OCI-M1 (cell line): Measurements from ENCODE around the gene C5orf58.
A peak's percentile ranks its signal among the peaks of the same experiment; 100 is the strongest.

Source experiments
- DNase-seq: peaks from one replicate; lab custom pipeline; 2025; lab: John Stamatoyannopoulos, UW

Gene C5orf58

DNA sequence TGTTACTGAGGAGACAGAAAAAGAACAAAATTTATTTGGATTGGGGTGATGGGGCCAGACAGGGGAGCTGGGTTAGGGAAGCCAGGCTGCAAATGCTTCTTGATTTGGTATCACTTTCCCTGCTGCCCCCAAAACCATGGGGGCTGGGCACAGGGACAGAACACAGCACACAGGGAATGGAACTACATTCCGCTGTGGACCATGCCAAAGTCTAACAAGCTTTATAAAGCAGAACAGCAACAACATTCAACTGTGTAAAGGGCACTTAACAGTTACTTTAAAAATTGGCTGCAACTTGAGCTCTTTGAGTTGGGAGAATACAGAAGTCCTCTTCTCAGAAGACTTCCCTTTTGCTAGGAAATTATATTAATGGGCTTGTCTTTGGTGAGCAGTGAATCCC, 23.8 kb downstream of the C5orf58 start:
- no peak for DNase-seq

DNA sequence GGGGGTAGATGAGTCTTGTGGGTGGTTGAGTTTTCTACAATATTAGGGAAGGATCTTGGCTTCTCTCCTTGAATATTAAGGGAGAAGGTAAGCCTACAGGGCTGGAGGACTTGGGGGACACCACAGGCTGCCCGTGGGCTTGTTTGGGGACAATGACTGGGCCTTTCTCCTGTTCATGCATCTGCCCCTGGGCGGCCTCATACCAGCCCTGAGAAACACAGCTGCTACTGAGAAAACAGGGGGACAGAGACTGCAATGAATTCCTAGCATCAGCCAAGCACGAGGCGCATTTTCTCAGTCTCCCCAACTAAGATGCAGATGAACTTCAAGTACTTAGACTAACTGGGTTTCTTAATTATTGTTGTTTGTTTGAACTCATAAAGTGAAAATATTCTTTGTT, 24.6 kb downstream of the C5orf58 start:
- no peak for DNase-seq

DNA sequence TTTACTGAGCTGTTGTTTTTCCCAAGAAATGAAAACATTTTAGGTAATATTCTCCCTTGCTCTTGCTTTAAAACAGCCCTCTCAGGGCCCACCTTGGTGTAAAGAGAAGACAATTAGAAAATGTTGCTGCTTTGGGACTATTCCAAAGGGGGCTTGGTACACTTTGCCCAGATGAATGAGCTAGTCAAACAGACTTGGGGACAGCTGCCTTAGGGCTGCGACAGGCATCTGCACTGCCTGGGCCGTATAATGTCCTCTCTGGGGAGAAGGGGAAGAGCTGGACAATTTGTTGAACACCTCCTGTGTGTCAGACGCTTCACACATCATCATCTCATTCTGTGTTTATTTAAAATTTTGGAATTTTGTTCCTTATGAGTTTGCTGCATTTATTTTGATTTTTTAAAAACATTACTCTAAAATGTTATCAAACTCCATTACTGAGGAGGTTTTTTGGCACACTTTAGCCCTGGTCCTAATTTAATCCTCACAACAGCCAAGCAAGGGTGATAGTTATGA, 28.8 kb downstream of the C5orf58 start:
- no peak for DNase-seq

DNA sequence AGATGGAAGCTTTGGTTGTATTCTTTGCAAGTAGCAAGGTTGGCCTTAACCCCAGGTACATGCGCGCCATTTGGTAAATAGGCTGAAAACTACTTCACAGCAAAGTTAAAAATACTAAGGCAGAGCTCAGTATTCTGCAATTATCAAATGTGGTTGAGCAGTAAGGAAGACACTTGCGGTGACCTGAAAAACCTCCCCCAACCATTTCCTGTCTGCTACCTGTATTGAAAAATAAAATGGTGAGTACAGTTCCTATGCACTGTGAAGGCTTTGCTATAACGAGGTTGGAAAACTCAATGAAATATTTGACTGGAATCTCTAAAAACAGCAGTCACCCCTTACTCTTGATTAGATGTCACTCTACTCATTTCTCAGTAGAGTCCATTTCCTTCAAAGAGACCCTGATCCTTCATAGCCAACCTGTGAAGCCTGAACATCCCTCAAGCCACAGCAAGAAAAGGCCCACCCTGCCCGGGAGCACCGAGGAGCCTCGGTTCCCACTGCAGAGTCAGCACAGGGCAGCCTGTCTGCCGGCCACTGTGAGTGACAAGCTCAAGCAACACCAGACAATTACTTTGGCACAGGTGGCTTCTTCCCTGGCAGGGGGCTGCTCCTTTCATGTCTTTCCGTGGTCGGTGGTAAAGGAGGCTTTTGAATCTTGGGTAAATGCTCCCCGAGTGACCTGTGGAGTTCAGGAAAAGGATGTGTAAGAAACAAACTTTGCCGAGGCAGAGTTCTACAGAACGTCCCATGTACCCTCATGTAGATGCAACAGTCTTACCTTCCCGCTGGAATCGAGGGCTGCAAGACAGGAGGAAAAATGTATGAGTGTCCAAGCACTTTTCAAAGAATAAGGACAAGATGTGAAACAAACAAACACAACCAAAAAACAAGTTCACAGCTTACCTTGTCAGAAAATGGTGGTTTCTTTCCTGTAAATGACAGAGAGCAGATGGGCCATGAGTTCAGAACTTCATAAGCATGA, 29.6 kb downstream of the C5orf58 start:
- no peak for DNase-seq

DNA sequence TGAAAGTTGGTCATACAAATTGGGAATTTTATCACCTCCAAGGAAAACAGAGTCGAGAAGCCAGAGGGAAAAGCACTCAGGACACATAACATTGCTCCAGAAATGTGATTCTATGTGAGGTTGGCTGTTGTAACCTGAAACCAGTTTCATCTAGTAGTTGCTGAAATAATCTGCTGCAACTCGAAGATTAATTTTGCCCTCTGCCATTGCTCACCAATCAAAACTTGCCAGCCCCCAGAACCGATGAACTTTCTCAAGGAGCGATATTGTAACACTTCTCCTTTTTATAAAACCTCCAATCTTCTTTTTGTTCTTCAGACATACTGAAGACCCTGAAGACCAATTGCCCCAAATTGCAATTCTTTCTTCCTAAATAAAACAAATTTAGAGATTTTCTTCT, 31.1 kb downstream of the C5orf58 start:
- DNase-seq, result peak; percentile 7

DNA sequence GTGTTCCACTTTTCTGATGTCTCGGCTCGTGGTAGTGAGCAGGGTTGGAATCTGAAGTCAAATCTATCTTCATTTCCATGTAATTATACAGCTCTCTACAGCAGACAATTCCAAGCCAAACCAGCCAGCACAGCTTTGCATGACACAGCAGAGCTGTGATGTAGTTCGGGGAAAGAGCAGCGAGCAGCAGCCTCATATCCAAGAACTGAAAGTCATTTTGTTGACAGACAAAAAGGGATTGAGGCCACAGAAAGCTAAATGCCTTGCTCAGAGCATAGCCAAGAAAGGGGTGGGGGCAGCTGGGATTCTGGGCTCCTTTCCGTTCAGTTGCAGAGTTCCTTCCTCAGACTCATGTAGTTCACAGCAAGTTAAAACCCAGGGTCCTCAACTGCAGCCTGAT, 32.7 kb downstream of the C5orf58 start:
- no peak for DNase-seq

DNA sequence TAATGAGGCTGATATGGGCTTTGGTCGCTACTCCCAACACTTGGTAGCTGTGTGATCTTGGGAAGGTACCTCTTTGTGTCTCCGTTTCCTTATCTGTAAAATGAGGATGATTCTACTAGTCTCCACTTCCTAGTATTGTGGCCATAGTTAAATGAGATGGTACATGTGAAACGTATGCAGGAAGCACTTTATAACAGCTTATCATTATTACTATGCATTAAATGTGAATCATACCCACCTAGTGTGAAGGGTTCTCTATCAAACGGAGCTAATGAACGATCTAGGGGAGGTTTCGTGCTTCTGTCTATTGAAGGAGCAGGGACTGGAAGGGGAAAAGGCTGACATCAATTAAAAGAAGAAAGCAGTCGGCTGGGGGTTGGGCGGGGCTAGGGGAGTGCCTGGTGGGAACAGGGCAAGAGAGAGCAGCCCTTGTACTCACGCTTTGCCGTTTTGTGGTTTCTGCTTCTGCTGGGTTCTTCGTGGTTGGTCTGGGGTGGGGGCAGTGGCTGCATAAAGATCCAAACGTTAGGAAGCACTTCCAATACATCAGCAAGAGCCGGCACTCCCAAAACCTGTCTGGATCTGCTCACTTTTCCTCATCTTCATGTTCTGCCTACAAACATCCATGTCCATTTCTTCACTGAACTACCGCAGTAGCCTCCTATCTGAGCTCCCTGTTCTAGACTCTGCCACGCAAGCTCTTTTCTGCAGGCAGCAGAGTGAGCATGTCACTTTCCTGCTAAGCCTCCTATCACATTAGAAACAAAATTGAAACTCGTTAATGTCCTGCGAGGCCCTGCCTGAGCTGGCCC, 34.0 kb downstream of the C5orf58 start:
- no peak for DNase-seq

DNA sequence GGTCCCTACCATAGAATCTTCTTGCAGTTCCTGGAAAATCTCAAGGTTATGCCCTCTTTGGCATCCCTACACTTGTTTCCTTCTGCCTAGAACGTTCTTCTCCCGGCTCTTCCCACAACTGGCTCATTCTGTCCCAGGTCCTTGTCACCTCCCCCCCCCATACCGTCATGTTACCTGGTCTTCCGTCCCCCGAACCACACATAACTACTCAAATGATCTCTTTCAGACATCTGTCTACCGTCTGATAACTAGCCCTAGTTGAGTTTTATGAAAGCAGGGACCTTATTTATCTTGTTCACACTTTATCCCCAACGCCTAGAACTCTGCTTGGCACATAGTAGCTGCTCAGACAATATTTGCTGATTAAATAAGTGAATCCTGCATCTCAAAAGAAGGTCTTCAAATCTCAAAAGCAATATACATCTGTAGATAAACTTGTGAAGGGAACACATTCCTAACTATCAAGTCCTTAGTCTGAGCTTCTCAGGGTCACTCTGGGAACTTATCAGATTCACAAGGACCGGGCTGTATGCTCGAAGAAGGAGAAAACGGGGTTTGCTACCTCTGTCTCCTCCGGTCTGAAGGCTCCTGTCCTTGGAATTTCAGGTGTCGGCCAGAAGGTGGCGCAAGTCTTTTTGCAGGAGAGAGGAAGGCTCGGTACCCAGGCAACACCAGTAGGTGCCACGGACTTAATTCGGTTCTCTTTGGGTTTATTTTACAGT, 34.8 kb downstream of the C5orf58 start:
- DNase-seq, result peak; percentile 69

DNA sequence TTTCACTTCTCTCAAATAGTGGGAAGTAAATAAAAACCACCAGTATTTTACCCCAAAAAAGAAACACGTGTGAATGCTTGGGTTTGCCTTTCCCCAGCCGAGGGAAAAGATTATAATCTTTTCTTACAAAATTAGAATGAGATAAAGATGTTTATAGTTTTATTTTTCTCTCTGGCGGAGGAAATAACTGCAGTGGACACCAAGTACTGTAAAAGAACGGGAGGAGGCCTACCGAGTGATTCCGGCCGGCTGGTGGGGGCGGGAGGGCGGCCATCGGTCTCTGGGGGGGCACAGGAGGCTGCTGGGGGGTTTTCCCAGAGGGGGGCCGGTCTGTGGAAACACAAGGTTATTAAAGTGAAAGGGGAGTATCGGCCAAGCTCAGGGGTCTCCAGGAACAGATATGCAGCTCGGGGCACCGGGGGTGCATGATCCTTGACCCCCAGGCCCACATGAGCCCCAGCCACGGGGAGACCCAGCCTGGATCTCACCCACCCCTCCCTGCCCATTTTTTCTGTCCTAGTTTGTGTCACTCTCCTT, 35.4 kb downstream of the C5orf58 start:
- DNase-seq, result no peak

DNA sequence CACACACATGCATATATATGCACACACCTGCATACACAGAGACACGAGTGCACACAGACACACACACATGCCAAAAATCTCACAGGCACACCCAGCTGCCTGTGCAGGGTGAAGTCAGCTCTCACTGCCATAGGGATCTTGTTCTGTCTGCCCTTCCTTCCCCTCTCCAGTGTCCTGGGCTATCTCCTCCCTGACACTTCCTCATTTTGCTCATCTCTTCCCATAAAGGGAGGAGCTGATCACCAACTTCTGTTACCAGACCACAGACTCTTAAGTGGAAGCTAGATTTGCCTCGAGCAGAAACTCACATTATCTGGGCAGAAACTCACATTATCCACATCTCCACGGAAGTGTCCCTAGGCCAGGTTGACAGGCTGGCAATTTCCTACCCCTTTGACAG, 36.1 kb downstream of the C5orf58 start:
- DNase-seq, result peak; percentile 90

DNA sequence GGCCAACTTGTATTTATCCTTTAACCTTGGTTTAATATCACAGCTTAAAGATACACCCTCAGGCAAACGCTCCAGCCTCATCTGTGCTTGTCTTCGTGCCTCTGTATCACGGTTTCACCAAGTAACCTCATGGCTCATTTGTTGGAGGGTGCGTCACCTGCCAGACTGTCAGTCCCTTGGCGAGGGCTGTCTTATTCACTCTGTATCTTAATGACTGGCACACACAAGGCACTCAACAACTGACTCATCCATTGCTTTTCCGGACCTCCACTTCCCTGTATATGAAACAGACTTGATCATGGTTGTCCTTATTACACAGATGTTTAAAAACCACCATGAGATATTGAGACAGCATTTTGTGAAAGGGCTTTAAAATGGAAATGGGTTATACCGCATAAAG, 36.8 kb downstream of the C5orf58 start:
- peak; percentile 18 for DNase-seq

DNA sequence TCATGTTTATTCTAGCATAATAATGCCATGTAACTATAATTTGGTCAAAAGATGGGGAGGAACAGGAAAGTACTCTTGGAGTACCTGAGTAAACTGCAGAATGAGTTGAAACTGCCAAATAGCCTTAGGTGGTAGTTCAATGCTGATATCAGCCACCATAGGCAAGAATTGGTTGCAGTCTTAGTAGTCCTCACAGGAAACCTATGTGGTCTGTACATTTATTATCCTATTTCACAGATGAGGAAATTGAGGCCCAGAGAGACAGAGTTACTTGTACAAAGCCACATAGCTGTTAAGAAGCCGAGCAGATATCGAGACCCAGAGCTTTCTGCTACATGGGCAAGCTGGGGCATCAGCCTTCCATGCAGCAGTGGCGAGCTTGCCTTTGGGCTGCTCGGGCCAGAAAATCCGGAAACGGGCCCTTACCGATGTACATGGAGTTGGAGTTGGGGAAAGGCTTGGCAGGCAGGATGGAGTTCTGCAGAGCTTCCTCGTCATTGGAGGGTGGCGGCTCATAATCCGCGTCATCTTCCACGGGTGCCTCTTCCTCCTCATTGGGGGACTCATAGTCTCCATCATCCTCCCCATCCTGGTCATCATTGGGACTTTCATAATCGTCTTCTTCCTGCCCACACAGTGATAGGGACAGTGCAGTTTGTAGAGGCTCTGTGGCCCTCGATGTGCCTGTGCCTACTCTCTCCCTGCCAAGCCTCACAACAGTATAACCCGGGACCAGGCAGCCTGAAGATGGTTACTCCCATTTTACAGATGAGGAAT, 37.7 kb downstream of the C5orf58 start:
- DNase-seq, result no peak

DNA sequence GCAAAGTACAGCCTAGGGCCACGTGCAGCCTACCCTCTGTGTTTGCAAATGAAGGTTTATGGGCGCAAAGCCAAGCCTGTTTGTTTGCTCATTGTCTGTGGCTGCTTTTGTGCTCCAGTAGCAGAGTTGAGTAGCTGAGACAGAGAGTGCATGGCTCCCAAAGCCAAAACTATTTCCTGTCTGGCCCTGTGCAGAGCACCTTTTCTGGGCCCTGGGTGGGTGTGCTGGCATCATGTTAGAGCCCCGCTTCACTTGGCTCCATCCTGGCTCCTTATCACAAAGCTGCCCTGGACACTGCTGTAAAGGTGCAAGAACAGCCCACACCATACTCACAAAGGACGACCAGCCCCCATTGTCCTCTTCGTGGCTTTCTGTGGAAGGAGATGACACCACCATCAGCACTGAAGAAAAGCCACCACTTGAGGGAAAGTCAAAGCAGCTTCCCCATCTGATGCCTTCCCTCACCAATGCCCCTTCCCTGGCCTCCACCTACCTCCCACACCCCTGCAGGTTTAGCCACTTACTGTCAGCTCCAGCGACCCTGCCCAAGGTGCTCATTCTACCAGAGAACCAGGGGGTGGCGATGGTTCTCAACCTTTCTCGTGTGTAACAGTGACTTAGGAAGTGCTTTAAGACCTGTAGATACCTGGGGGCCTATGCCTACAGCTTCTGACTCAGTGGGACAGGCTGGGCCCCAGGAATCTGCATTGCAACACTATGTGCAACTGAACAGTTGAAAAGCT, 41.4 kb downstream of the C5orf58 start:
- DNase-seq, result peak; percentile 35

DNA sequence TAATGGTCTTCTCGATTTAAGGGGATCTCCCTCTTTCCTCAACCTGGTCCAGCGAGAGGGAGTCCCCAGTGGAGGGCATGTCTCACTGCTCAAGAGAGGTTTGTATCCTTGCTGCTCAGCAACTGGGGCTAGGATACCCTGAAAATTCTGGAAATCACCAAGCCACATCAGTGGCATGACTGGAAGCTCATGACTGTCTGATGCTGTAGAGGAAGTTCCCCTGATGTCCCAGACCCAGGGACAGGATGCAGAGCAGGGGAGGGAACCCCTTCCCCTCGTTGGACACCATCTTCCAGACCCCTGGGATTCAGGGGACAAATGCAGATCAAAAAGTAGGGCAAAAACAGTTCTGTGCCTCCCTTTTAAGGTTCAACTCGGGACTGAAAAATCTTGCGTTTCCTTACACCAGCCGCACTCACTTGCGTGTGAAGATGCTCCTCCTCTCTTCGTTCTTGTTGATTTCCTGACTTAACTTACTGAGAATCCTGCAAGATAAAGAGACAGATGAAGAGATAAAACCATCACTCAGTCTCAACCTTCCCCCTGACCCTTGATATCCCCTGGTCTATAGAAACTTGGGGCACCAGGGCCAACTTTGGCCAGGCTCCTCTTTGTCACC, 42.7 kb downstream of the C5orf58 start:
- DNase-seq, result no peak

DNA sequence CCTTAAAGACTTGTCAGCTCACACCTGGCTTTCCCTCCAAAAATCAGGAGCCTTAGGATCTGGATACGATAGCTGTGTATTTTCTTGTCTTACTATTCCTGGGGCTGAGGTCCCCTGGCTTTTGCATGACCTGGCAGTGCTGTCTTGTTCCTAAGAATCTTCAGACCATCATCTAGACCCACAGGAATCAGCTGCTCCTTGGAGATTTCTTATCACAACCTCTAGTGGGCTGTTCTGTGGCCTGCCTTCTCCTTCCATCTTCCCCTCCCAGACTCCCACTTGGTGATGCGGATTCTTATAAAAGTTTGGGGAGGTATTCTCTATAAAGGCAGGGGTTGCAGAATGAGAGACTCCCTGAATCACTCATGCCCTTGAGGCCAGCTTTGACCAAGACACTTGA, 43.4 kb downstream of the C5orf58 start:
- peak; percentile 14 for DNase-seq

DNA sequence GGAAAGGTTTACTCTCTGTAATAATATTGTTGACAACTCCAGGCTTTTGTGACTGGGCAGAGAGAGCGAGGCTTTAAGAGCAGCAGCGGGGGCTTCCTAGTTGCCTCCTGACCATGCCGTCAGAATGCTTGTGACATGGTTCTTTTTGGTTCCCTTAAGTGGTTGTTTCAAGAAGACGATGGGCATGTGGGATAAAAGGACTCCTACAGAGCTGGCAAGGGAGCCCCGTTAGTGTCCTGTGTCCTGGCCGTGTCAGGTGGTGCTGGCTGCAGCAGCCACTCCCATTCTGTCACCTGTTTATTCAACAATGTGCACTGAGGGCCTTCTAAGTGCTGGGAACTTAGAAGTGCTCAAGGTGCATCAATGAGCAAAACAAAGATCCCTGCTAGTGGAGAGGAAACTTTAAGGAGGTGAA, 45.1 kb downstream of the C5orf58 start:
- DNase-seq, result no peak

DNA sequence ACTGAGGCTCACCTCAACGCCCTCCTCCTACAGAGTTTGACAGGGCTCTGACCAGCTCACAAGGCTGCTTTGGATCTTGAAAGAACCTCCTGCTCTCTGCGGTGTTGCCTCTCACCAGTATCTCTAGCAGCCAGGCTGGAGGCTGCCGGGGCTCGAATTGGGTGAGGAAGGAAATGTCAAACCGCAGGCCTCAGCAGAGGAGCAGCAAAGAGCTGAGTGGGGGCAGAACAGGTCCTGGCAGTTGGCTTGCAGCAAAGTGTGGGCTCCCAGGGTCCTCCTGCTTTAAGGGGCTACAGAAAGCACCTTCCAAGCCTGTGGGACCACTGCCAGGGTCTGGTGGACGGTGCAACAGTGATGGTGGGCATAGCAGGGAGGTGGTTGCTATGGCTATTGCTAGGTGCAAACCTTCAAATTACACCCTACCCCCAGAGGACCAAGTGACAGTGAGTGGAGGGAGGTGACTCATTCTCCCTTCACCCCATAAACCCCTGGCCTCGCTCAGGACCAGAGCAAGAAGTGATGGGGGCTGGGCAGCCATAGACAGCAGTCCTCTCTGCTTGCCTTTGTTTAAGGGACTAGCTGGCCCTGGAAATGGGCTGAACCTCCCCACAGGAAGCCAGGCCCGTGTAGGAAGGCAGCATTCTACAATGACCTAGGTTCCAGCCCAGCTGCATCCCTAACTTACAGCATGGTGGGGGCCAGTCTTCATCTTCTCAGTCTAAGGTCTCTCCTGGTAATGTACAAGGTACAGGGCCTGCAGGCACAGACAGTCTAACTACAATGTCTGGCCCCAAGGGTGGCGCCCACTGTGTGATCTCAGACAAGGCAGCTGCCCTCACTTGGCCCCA, 46.0 kb downstream of the C5orf58 start:
- DNase-seq, result peak; percentile 97

DNA sequence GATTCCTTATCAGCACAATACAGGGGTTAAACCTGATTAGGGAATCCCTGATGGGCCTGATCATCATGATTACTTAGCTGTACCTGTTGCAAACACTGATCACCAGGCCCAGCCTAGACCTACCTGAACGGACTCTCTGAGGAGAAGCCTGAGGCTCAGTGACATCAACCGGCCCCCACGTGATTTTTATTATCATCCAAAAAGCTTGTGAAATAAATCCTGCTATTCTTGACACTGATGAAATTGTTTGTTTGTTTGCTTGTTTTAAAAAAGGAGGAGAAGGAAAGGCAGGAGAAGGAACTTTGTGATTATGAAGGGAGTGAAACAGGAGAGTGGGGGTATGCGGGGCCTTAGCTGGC, 46.7 kb downstream of the C5orf58 start:
- DNase-seq, result peak; percentile 83

DNA sequence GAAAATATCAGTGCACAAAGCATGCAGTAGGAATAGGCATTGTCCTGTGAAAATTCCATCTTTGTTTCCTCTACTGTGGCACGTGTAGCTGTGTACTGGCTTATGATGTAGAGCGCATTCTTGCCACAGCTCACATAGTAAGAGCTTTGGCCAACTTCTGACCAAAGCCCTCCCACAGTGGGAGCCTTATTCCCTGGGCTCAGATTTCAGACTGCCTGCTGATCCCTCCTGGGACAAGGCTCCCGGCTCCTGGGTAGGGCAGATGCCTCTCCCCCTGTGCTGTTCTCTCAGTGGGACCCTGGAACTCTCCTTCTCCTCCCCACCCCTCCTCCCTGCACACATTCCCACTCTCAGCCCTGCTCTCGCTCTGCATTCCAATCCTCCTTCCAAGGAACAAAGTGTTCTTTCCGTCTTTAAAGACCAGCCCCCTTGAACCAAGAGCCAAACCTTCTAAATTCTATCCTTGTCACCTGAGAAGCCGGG, 47.3 kb downstream of the C5orf58 start:
- no peak for DNase-seq
